ENCODE results near the gene STXBP6.

Gene STXBP6

DNA sequence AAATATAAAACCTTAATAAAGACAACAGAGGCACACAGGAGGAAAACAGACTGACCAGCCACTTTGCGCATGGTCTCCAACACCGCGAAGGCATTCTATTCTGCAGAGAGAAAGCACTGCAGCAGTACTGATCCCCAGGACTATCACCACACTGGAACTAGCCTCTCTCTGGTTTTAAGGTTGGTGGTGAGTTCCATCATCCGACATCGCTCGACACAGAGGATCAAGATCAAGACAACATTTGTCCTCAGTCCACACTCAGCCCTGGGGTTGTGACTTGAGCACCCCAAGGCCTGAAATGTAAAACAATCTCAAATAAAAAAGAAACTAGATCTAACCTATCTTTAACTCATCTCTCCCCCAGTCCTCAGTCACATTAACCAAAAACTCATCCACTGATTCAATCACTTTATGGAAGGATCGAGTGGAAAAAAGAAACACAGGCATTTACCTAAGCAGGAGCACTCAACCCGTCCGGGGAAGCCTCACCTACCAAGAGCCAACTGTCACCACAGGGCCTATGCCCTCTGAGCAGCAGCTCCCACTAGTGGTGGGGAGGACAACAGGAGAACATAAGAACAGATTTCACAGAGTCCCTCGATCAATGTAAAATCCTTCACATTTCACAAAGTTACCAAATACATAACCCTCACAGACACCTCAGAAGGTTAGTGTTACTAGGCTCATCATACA lies 17.7 kb downstream of the STXBP6 start:
- Histone ChIP-seq H3K36me3 (replicated peaks; ENCODE audit: low read depth, low read length) (no peaks in the 10 kb centered on the region), H3K9ac (ENCODE audit: low read length) (peak overlapping the region; percentile 85), H3K9me3 (ENCODE audit: insufficient read depth, low read length) (no peaks in the 10 kb centered on the region), H3K4me1 (ENCODE audit: low read length) (peaks cover 16% of the 10 kb centered on the region), H3K27me3 (ENCODE audit: low read depth, low read length) (no peaks in the 10 kb centered on the region), H3K4me3 (ENCODE audit: low read length) (peak overlapping the region; percentile 93), H2AFZ (ENCODE audit: low read depth, low read length) (peak overlapping the region; percentile 100), H3K4me2 (ENCODE audit: low read length) (peak overlapping the region; percentile 84), H4K20me1 (ENCODE audit: insufficient read depth, low read length) (no peaks in the 10 kb centered on the region), H3K79me2 (ENCODE audit: low read length) (peaks cover 21% of the 10 kb centered on the region), H3K27ac (ENCODE audit: low read length) (peak overlapping the region; percentile 14)
- TF ChIP-seq, protein P1, sequence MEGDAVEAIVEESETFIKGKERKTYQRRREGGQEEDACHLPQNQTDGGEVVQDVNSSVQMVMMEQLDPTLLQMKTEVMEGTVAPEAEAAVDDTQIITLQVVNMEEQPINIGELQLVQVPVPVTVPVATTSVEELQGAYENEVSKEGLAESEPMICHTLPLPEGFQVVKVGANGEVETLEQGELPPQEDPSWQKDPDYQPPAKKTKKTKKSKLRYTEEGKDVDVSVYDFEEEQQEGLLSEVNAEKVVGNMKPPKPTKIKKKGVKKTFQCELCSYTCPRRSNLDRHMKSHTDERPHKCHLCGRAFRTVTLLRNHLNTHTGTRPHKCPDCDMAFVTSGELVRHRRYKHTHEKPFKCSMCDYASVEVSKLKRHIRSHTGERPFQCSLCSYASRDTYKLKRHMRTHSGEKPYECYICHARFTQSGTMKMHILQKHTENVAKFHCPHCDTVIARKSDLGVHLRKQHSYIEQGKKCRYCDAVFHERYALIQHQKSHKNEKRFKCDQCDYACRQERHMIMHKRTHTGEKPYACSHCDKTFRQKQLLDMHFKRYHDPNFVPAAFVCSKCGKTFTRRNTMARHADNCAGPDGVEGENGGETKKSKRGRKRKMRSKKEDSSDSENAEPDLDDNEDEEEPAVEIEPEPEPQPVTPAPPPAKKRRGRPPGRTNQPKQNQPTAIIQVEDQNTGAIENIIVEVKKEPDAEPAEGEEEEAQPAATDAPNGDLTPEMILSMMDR (IDR thresholded peaks at IDR 0.05; ENCODE audit: low read depth, low read length): peak; percentile 94
- TF ChIP-seq EZH2phosphoT487 (IDR thresholded peaks at IDR 0.05; ENCODE audit: low read depth): no peak

GRCh38 chr14:25026476-25027137 lies 23.3 kb downstream of the STXBP6 start:
- no peak overlapping the region for H3K9ac ChIP-seq (ENCODE audit: low read length)
- peaks cover 20% of the 10 kb centered on the region for H3K4me1 ChIP-seq (ENCODE audit: low read length)
- no peaks in the 10 kb centered on the region for H3K9me3 ChIP-seq (ENCODE audit: insufficient read depth, low read length)
- H3K36me3 ChIP-seq (replicated peaks; ENCODE audit: low read depth, low read length): peaks cover 2% of the 10 kb centered on the region
- no peaks in the 10 kb centered on the region for H3K27me3 ChIP-seq (ENCODE audit: low read depth, low read length)
- H3K27ac ChIP-seq (ENCODE audit: low read length): no peak overlapping the region
- H3K79me2 ChIP-seq (ENCODE audit: low read length): peaks cover 26% of the 10 kb centered on the region
- H4K20me1 ChIP-seq (ENCODE audit: insufficient read depth, low read length): no peaks in the 10 kb centered on the region
- peak overlapping the region; percentile 23; the same call in 1 of the 2 replicates for H3K4me3 ChIP-seq (ENCODE audit: low read length)
- peak overlapping the region; percentile 63 for H3K4me2 ChIP-seq (ENCODE audit: low read length)
- no peak overlapping the region for H2AFZ ChIP-seq (ENCODE audit: low read depth, low read length)
- TF ChIP-seq, protein P1 (IDR thresholded peaks at IDR 0.05; ENCODE audit: low read depth, low read length): no peak
- no peak for TF ChIP-seq EZH2phosphoT487 (IDR thresholded peaks at IDR 0.05; ENCODE audit: low read depth)

DNA sequence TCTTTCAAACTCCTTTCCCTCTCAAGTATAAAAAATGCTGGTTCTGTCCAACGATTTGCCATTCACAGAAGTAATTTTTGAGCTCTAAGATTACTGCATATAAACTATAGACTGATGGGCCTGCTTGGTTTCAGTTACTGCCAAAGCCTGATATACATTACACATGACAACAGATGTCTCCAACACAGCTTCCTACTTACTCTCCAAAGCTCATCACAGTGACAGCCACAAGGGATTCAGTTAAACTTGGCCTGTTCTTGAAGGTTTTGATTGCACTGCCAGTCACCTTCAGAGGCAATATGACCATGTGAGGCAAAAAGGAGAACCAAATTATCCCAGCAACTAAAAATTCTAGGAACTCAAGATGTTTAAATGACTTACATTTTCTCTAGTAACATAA lies 30.1 kb downstream of the STXBP6 start:
- Histone ChIP-seq H3K4me3 (ENCODE audit: low read length) (no peak overlapping the region), H3K27me3 (ENCODE audit: low read depth, low read length) (no peaks in the 10 kb centered on the region)
- no peak for TF ChIP-seq EZH2phosphoT487 (IDR thresholded peaks at IDR 0.05; ENCODE audit: low read depth)
- TF ChIP-seq, protein P1 (IDR thresholded peaks at IDR 0.05; ENCODE audit: low read depth, low read length): no peak

DNA sequence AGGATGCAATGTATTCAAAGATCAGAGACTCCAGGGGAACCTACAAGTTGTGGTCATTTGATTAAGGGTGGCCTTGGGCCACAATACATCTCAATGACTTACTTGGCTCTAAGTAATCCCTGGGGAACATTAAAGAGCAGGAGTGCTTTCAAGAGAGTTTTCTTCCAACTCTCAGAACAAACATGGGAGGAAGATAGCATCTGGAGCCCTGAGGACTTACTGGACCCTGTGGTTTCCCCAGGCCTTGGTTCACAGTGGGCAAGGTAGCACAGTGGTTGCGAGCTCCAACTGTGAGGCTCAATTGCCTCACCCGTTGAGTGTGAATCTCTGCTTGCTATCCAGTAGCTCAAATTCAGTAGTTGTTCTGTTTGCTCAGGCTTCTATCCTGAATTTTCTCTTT lies 32.4 kb downstream of the STXBP6 start:
- Histone ChIP-seq H3K27me3 (ENCODE audit: low read depth, low read length) (no peaks in the 10 kb centered on the region), H3K27ac (ENCODE audit: low read length) (no peak overlapping the region), H3K9ac (ENCODE audit: low read length) (no peak overlapping the region), H3K4me3 (ENCODE audit: low read length) (no peak overlapping the region), H4K20me1 (ENCODE audit: insufficient read depth, low read length) (no peaks in the 10 kb centered on the region), H3K9me3 (ENCODE audit: insufficient read depth, low read length) (no peaks in the 10 kb centered on the region), H3K79me2 (ENCODE audit: low read length) (0 out of 2 replicates have a peak, but pooled peaks cover 2% of the 10 kb centered on the region), H3K36me3 (replicated peaks; ENCODE audit: low read depth, low read length) (peaks cover 2% of the 10 kb centered on the region), H3K4me2 (ENCODE audit: low read length) (no peak overlapping the region), H3K4me1 (ENCODE audit: low read length) (no peaks in the 10 kb centered on the region), H2AFZ (ENCODE audit: low read depth, low read length) (no peak overlapping the region)
- TF ChIP-seq EZH2phosphoT487 (IDR thresholded peaks at IDR 0.05; ENCODE audit: low read depth): no peak
- TF ChIP-seq, protein P1 (IDR thresholded peaks at IDR 0.05; ENCODE audit: low read depth, low read length): no peak

More for the DNA sequence above, 30.1 kb downstream of the STXBP6 start:
- Histone ChIP-seq H2AFZ (ENCODE audit: low read depth, low read length) (no peak overlapping the region), H3K9ac (ENCODE audit: low read length) (no peak overlapping the region), H3K79me2 (ENCODE audit: low read length) (0 out of 2 replicates have a peak, but pooled peaks cover 4% of the 10 kb centered on the region), H3K4me2 (ENCODE audit: low read length) (no peak overlapping the region), H3K27ac (ENCODE audit: low read length) (no peak overlapping the region), H4K20me1 (ENCODE audit: insufficient read depth, low read length) (no peaks in the 10 kb centered on the region), H3K4me1 (ENCODE audit: low read length) (no peaks in the 10 kb centered on the region), H3K9me3 (ENCODE audit: insufficient read depth, low read length) (no peaks in the 10 kb centered on the region), H3K36me3 (replicated peaks; ENCODE audit: low read depth, low read length) (peaks cover 2% of the 10 kb centered on the region)
